Measurements from ENCODE around the gene NHS. TPM values are rescaled to one million over a fixed set of nuclear protein-coding genes. Genes with fewer than 3 reads are reported as not detected.

The NHS gene
- polyA plus RNA-seq, 1 donor (not counting 4 experiments of a cell fraction or from before 2014, with no cell fraction given), result 5.4 TPM

GRCh38 chrX:17631647-17632046 lies 256.6 kb downstream of the NHS start:
- Histone ChIP-seq H3K4me3 (ENCODE audit: control insufficient read depth in 2 of 3, extremely low read depth in 1 of 3, insufficient read depth in 2 of 3, low read depth in 1 of 3, low read length in 3 of 3) (no peak overlapping the region), H3K9me3 (ENCODE audit: control insufficient read depth, low read depth, low read length) (no peaks in the 10 kb centered on the region), H3K9me1 (ENCODE audit: control insufficient read depth, extremely low read depth, insufficient read depth, low read length) (peaks cover 2% of the 10 kb centered on the region), H3K79me2 (ENCODE audit: control insufficient read depth, insufficient read depth, low read length) (peaks cover 4% of the 10 kb centered on the region), H4K20me1 (ENCODE audit: control insufficient read depth, extremely low read depth, insufficient read depth, low read length) (no peaks in the 10 kb centered on the region), H3K9ac (ENCODE audit: control insufficient read depth, extremely low read depth, insufficient read depth, low read length) (no peak overlapping the region), H3K4me2 (ENCODE audit: control insufficient read depth, extremely low read depth, insufficient read depth, low read depth, low read length) (no peak overlapping the region), H3K4me1 (ENCODE audit: control insufficient read depth, extremely low read depth, insufficient read depth, low read length) (peaks cover 29% of the 10 kb centered on the region), H3K27ac (ENCODE audit: control insufficient read depth, insufficient read depth, low read length) (no peak overlapping the region), H3K27me3 (ENCODE audit: control insufficient read depth, extremely low read depth, insufficient read depth, low read length) (no peaks in the 10 kb centered on the region), H3K36me3 (ENCODE audit: control insufficient read depth in 2 of 2, extremely low read depth in 1 of 2, insufficient read depth in 2 of 2, low read length in 2 of 2) (no peaks in the 10 kb centered on the region), H2AFZ (ENCODE audit: control insufficient read depth, low read length) (no peak overlapping the region)
- FAIRE-seq (no peak), DNase-seq (ENCODE audit: low read depth, low spot score) (no peak)
- TF ChIP-seq CTCF (optimal IDR thresholded peaks at IDR 0.05 in 1 of 3, IDR thresholded peaks at IDR 0.05 in 1 of 3, conservative IDR thresholded peaks at IDR 0.05 in 1 of 3; ENCODE audit: extremely low read depth in 1 of 3, insufficient read depth in 2 of 3, low read length in 3 of 3), result no peak
- no peak for TF ChIP-seq EZH2 (IDR thresholded peaks at IDR 0.05; ENCODE audit: low read length)
- dilution Hi-C loops (cut with MboI; ENCODE audit: extremely low pct_ligation_motif_present, low sequenced_read_pairs), result no loop called here

DNA sequence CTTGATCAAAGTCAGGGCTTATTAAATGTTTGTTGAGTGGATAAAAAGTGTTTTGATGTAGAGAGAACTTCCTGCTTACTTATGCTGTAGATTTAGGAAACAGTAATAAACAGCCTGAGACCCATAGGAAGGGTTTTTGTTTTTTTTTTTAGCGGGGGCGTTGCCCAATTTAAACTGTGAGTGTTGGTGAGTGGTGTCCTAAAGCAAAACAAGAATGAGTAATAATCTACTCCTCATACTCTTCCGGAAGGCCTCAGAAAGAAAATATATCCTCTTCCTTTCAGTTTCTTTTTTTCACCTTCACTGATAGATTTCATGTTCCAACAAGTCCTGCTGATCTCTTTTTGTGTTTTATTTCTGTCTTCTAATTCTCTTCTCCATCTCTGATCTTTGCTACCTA lies 257.9 kb downstream of the NHS start:
- no peaks in the 10 kb centered on the region for H3K9me3 ChIP-seq (ENCODE audit: control insufficient read depth, low read depth, low read length)
- no peak for TF ChIP-seq EZH2 (IDR thresholded peaks at IDR 0.05; ENCODE audit: low read length)
- TF ChIP-seq CTCF (optimal IDR thresholded peaks at IDR 0.05 in 1 of 3, IDR thresholded peaks at IDR 0.05 in 1 of 3, conservative IDR thresholded peaks at IDR 0.05 in 1 of 3; ENCODE audit: extremely low read depth in 1 of 3, insufficient read depth in 2 of 3, low read length in 3 of 3), result no peak
- H3K79me2 ChIP-seq (ENCODE audit: control insufficient read depth, insufficient read depth, low read length), result peaks cover 4% of the 10 kb centered on the region
- DNase-seq (ENCODE audit: low read depth, low spot score) (no peak), FAIRE-seq (no peak)
- peak overlapping the region; percentile 10 for H3K27ac ChIP-seq (ENCODE audit: control insufficient read depth, insufficient read depth, low read length)
- dilution Hi-C loops (cut with MboI; ENCODE audit: extremely low pct_ligation_motif_present, low sequenced_read_pairs), result no loop called here
- peak overlapping the region; percentile 79 for H3K4me2 ChIP-seq (ENCODE audit: control insufficient read depth, extremely low read depth, insufficient read depth, low read depth, low read length)
- H3K27me3 ChIP-seq (ENCODE audit: control insufficient read depth, extremely low read depth, insufficient read depth, low read length), result no peaks in the 10 kb centered on the region
- H3K4me1 ChIP-seq (ENCODE audit: control insufficient read depth, extremely low read depth, insufficient read depth, low read length), result peaks cover 29% of the 10 kb centered on the region
- H3K4me3 ChIP-seq (ENCODE audit: control insufficient read depth in 2 of 3, extremely low read depth in 1 of 3, insufficient read depth in 2 of 3, low read depth in 1 of 3, low read length in 3 of 3), result peak overlapping the region in 2 of 3 experiments; percentile 10 to 29
- H3K36me3 ChIP-seq (ENCODE audit: control insufficient read depth in 2 of 2, extremely low read depth in 1 of 2, insufficient read depth in 2 of 2, low read length in 2 of 2), result no peaks in the 10 kb centered on the region
- H3K9ac ChIP-seq (ENCODE audit: control insufficient read depth, extremely low read depth, insufficient read depth, low read length), result no peak overlapping the region
- H3K9me1 ChIP-seq (ENCODE audit: control insufficient read depth, extremely low read depth, insufficient read depth, low read length), result peaks cover 2% of the 10 kb centered on the region
- H2AFZ ChIP-seq (ENCODE audit: control insufficient read depth, low read length), result no peak overlapping the region
- H4K20me1 ChIP-seq (ENCODE audit: control insufficient read depth, extremely low read depth, insufficient read depth, low read length), result no peaks in the 10 kb centered on the region
